ENCODE results near the gene MALAT1. TPM values are rescaled to one million over a fixed set of nuclear protein-coding genes. Genes with fewer than 3 reads are reported as not detected.

The MALAT1 gene

GRCh38 chr11:65555693-65556231, 56.9 kb downstream of the MALAT1 start:
- no peak overlapping the region for H3K27ac ChIP-seq (ENCODE audit: low read length, poor library complexity, severe bottlenecking)
- 19% methylated on average over 5 of the region's 6 CpGs for WGBS
- no peak overlapping the region for H3K14ac ChIP-seq (ENCODE audit: low read length in 2 of 2)
- no peaks in the 10 kb centered on the region for H3K9me3 ChIP-seq (ENCODE audit: control insufficient read depth, low read length)
- peak overlapping the region; percentile 40 for H4K91ac ChIP-seq (ENCODE audit: low read length)
- peak overlapping the region in 1 of 2 experiments; percentile 73 for H2BK12ac ChIP-seq (ENCODE audit: low read length in 2 of 2)
- peaks cover 21 to 30% of the 10 kb centered on the region in 2 experiments for H3K36me3 ChIP-seq (ENCODE audit: control insufficient read depth in 1 of 2, insufficient read depth in 2 of 2, low read depth in 1 of 2, low read length in 2 of 2)
- DNase-seq, result peak; percentile 77
- H2BK15ac ChIP-seq (ENCODE audit: low read depth, poor library complexity, severe bottlenecking), result no peak overlapping the region
- no peak overlapping the region for H2AFZ ChIP-seq (ENCODE audit: low read depth, low read length)
- peaks cover 15% of the 10 kb centered on the region for H3K79me1 ChIP-seq (replicated peaks; ENCODE audit: low read length, poor library complexity, severe bottlenecking)
- peak overlapping the region in 1 of 2 experiments; percentile 85 for H3K4me3 ChIP-seq (ENCODE audit: insufficient read depth in 1 of 2, low read depth in 1 of 2, low read length in 2 of 2)
- peak overlapping the region; percentile 11 for H2AK5ac ChIP-seq (ENCODE audit: low read length, severe bottlenecking)
- H4K8ac ChIP-seq (ENCODE audit: low read length), result no peak overlapping the region
- no peak overlapping the region for H3K4me2 ChIP-seq (ENCODE audit: low read length, poor library complexity, severe bottlenecking)
- H3K27me3 ChIP-seq (ENCODE audit: control insufficient read depth in 1 of 2, insufficient read depth in 1 of 2, low read length in 2 of 2), result no peaks in the 10 kb centered on the region
- H3K18ac ChIP-seq (ENCODE audit: low read depth in 1 of 2, low read length in 2 of 2), result peak overlapping the region; percentile 29 to 32
- peak overlapping the region; percentile 47 for H3K9ac ChIP-seq (ENCODE audit: low read length)
- H3K4me1 ChIP-seq (ENCODE audit: control insufficient read depth, insufficient read depth, low read depth, low read length), result peaks cover 60% of the 10 kb centered on the region
- no peak overlapping the region for H3K23ac ChIP-seq (ENCODE audit: low read length in 2 of 2)
- no peak overlapping the region for H3K4ac ChIP-seq (ENCODE audit: low read depth in 1 of 2, low read length in 2 of 2)
- no peak overlapping the region for H2BK120ac ChIP-seq (ENCODE audit: low read depth, low read length)
- H2BK5ac ChIP-seq (ENCODE audit: low read depth, low read length, poor library complexity, severe bottlenecking), result no peak overlapping the region

Small RNA genes lying within 50 kb of the gene (small RNA-seq; reads per million reads assigned to genes)
- gene RF01684 (ENCODE audit: low read depth), result not detected

All from mesenchymal stem cell (in vitro differentiated cells and primary cell).